HFFc6 (cell line): ENCODE data around the gene KRT86. TPM values are rescaled to one million over a fixed set of nuclear protein-coding genes. Genes with fewer than 3 reads are reported as not detected.

ENCODE experiments used
- DNase-seq: peaks from one replicate; pipeline ENCODE4 v3.0.0-alpha.2; 2018
- H3K27ac Mint-ChIP-seq: 2 replicates; pipeline ENCODE4 v1.8.0; 2020; ENCODE audit warnings: mild to moderate bottlenecking, mixed read lengths
- H3K27me3 Mint-ChIP-seq: 2 replicates; pipeline ENCODE4 v1.8.0; 2021; ENCODE audit warnings: mild to moderate bottlenecking, moderate library complexity, mixed read lengths; ENCODE audit not compliant: insufficient read depth
- H3K36me3 Mint-ChIP-seq: 2 replicates; pipeline ENCODE4 v1.8.0; 2021; ENCODE audit warnings: low read depth, mixed read lengths
- H3K4me1 Mint-ChIP-seq: 2 replicates; pipeline ENCODE4 v1.8.0; 2020; ENCODE audit warnings: low read depth, mixed read lengths
- H3K4me3 Mint-ChIP-seq: 2 replicates; pipeline ENCODE4 v1.8.0; 2020; ENCODE audit warnings: mild to moderate bottlenecking, moderate library complexity, mixed read lengths
- H3K9me3 Mint-ChIP-seq: 2 replicates; pipeline ENCODE4 v1.8.0; 2020; ENCODE audit warnings: mild to moderate bottlenecking, mixed read lengths
- CTCF ChIP-seq: fragments of 200-600 bp; sonication (generic); IDR thresholded peaks from 2 replicates; pipeline ENCODE4 v1.5.0; 2021; ENCODE audit warnings: antibody characterized with exemption, mild to moderate bottlenecking
- total RNA-seq, 6 experiments: library from RNA; stranded (reverse); fragmentation: NEBNext Ultra II Directional; extraction: Animal tissue kit (Norgen Biotek cat#: 25700); gene quantifications; 2 replicates in 1 of 6; 3 replicates in 5 of 6; pipeline ENCODE4 v1.2.3, GENCODE V29; 2021

The KRT86 gene
- total RNA-seq, 6 experiments from 2014 or later: 0.15 to 0.26 (median 0.19) TPM; not detected in 1

GRCh38 chr12:52320784-52321400 is 46.4 kb downstream of the KRT86 start, which contains the start of gene KRT83:
Gene KRT83 (minus strand): TSS chr12:52321398. CDS start chr12:52321335, 63 bp downstream.
- Mint-ChIP-seq H3K36me3 (no peaks in the 10 kb centered on the region), H3K4me3 (no peak within 1 kb of the TSS), H3K27ac (no peak within 1 kb of the TSS), H3K9me3 (no peaks in the 10 kb centered on the region), H3K4me1 (no peaks in the 10 kb centered on the region), H3K27me3 (peaks cover 36% of the 10 kb centered on the region)
- no peak for TF ChIP-seq CTCF
- DNase-seq: no peak

- H3K4me1 Mint-ChIP-seq: no peaks in the 10 kb centered on the region
- H3K27me3 Mint-ChIP-seq: peaks cover 32% of the 10 kb centered on the region
- no peak overlapping the region for H3K4me3 Mint-ChIP-seq
- no peak for DNase-seq
- H3K27ac Mint-ChIP-seq: no peak overlapping the region
- no peaks in the 10 kb centered on the region for H3K36me3 Mint-ChIP-seq
- no peaks in the 10 kb centered on the region for H3K9me3 Mint-ChIP-seq
- no peak for TF ChIP-seq CTCF
These were observed 47.0 kb downstream of the KRT86 start for GRCh38 chr12:52321418-52321817.

GRCh38 chr12:52322069-52322468 is 47.6 kb downstream of the KRT86 start:
- no peak for TF ChIP-seq CTCF
- H3K27me3 Mint-ChIP-seq: peaks cover 31% of the 10 kb centered on the region
- no peaks in the 10 kb centered on the region for H3K9me3 Mint-ChIP-seq
- DNase-seq: no peak
- H3K27ac Mint-ChIP-seq: no peak overlapping the region
- H3K4me1 Mint-ChIP-seq: peaks cover 1% of the 10 kb centered on the region
- H3K4me3 Mint-ChIP-seq: no peak overlapping the region
- no peaks in the 10 kb centered on the region for H3K36me3 Mint-ChIP-seq

GRCh38 chr12:52323001-52323400 is 48.6 kb downstream of the KRT86 start:
- Mint-ChIP-seq H3K27ac (no peak overlapping the region), H3K4me3 (no peak overlapping the region), H3K36me3 (no peaks in the 10 kb centered on the region), H3K27me3 (peaks cover 36% of the 10 kb centered on the region), H3K4me1 (peaks cover 10% of the 10 kb centered on the region), H3K9me3 (no peaks in the 10 kb centered on the region)
- TF ChIP-seq CTCF: no peak
- DNase-seq: no peak

GRCh38 chr12:52323416-52324152 is 49.1 kb downstream of the KRT86 start:
- Mint-ChIP-seq H3K27me3 (peaks cover 34% of the 10 kb centered on the region), H3K4me1 (peaks cover 10% of the 10 kb centered on the region), H3K4me3 (no peak overlapping the region), H3K27ac (no peak overlapping the region), H3K9me3 (no peaks in the 10 kb centered on the region), H3K36me3 (no peaks in the 10 kb centered on the region)
- no peak for DNase-seq
- TF ChIP-seq CTCF: no peak
